PC-3 (cell line): ENCODE measurements around the gene RGS9. TPM values are rescaled to one million over a fixed set of nuclear protein-coding genes. Genes with fewer than 3 reads are reported as not detected.
"Not testable (repeated sequence)": the region's sequence is repeated elsewhere in the genome, so short reads cannot be mapped to it uniquely, and the experiment has no call there.

Experiments
- ATAC-seq: fragments of 200-7000 bp; cut with Tn5 transposase; 2 replicates; pipeline ENCODE4 v1.9.1; 2020; ENCODE audit warnings: mild to moderate bottlenecking, moderate library complexity
- BruUV-seq: library from RNA; stranded (reverse); fragments of 400-500 nt; replicated peaks from 2 replicates; lab custom pipeline; 2021; lab: Mats Ljungman, UMichigan
- CTCF ChIA-PET: fragments of 300-600 bp; sonication (Branson Sonifier 250); formaldehyde crosslinking; loops from one replicate; lab custom pipeline; 2022; ENCODE audit warnings: antibody characterized with exemption; lab: Charles Lee
- POLR2A ChIA-PET: fragments of 300-600 bp; sonication (Branson Sonifier 250); formaldehyde crosslinking; loops from one replicate; lab custom pipeline; 2022; ENCODE audit warnings: antibody characterized with exemption; ENCODE audit not compliant: unreplicated experiment; lab: Charles Lee
- DNase-seq: peaks from one replicate; pipeline ENCODE4 v3.0.0-alpha.2; 2015
- H2AFZ ChIP-seq: fragments of 300-600 bp; sonication (generic); 2 replicates; pipeline ENCODE4 v1.6.0; 2016; ENCODE audit warnings: antibody characterized with exemption, low read length
- H3F3A ChIP-seq: fragments of 300-600 bp; sonication (generic); one replicate; pipeline ENCODE4 v1.6.0; 2017; ENCODE audit warnings: antibody characterized with exemption, low read length, control low read depth, mild to moderate bottlenecking; ENCODE audit not compliant: unreplicated experiment
- H3K27ac ChIP-seq: fragments of 300-600 bp; sonication (generic); 2 replicates; pipeline ENCODE4 v1.5.1; 2016; ENCODE audit warnings: mild to moderate bottlenecking, low read length
- H3K27me3 ChIP-seq: fragments of 300-600 bp; sonication (generic); 2 replicates; pipeline ENCODE4 v1.6.1; 2016; ENCODE audit warnings: low read length, mixed read lengths
- H3K36me3 ChIP-seq: fragments of 300-600 bp; sonication (generic); 2 replicates; pipeline ENCODE4 v1.6.1; 2016; ENCODE audit warnings: low read depth, mixed run types, low read length, mixed read lengths
- H3K4me1 ChIP-seq: fragments of 300-600 bp; sonication (generic); 2 replicates; pipeline ENCODE4 v1.5.1; 2016; ENCODE audit warnings: low read length; ENCODE audit not compliant: insufficient read depth
- H3K4me2 ChIP-seq: fragments of 300-600 bp; sonication (generic); 2 replicates; pipeline ENCODE4 v1.6.0; 2016; ENCODE audit warnings: low read length
- H3K4me3 ChIP-seq: fragments of 300-600 bp; sonication (generic); 2 replicates; pipeline ENCODE4 v1.5.1; 2016; ENCODE audit warnings: mild to moderate bottlenecking, low read length, mixed read lengths
- H3K79me2 ChIP-seq: fragments of 300-600 bp; sonication (generic); 2 replicates; pipeline ENCODE4 v1.6.1; 2017; ENCODE audit warnings: low read length, mixed read lengths
- H3K9ac ChIP-seq: fragments of 300-600 bp; sonication (generic); 2 replicates; pipeline ENCODE4 v1.6.0; 2016; ENCODE audit warnings: mild to moderate bottlenecking, low read length
- H3K9me2 ChIP-seq: fragments of 300-600 bp; sonication (generic); replicated peaks from 2 replicates; pipeline ENCODE4 v1.6.1; 2016; ENCODE audit warnings: mixed run types, low read length, mixed read lengths
- H3K9me3 ChIP-seq: fragments of 300-600 bp; sonication (generic); 2 replicates; pipeline ENCODE4 v1.6.1; 2016; ENCODE audit warnings: low read length, mixed read lengths
- H4K20me1 ChIP-seq: fragments of 300-600 bp; sonication (generic); 2 replicates; pipeline ENCODE4 v1.6.1; 2016; ENCODE audit warnings: low read length, mixed read lengths
- EZH2 ChIP-seq: fragments of 300-600 bp; sonication (generic); IDR thresholded peaks from one replicate; pipeline ENCODE4 v1.6.1; 2017; ENCODE audit warnings: antibody characterized with exemption, mild to moderate bottlenecking, low read length; ENCODE audit not compliant: unreplicated experiment
- EZH2phosphoT487 ChIP-seq: fragments of 300-600 bp; sonication (generic); IDR thresholded peaks from 2 replicates; pipeline ENCODE4 v1.6.1; 2018; ENCODE audit warnings: mild to moderate bottlenecking, antibody characterized with exemption, low read length, borderline replicate concordance
- intact Hi-C: fragments of 100-400 bp; cut with micrococcal nuclease; formaldehyde crosslinking; loops from 2 replicates; pipeline ENCODE4 v1.9.0; 2023
- total RNA-seq: library from RNA; depleted of rRNA; stranded (reverse); fragments of >200 nt; gene quantifications from 2 replicates; pipeline ENCODE4 v1.2.3, GENCODE V29; 2014
- TF ChIP-seq, protein P1 (sequence below): fragments of 300-600 bp; sonication (generic); conservative IDR thresholded peaks from 2 replicates; pipeline ENCODE4 v1.5.1; 2017; ENCODE audit warnings: antibody characterized with exemption, low read depth, mild to moderate bottlenecking, low read length

RGS9 gene
- total RNA-seq, 1 experiment from 2014 or later: 2.7 TPM

DNA sequence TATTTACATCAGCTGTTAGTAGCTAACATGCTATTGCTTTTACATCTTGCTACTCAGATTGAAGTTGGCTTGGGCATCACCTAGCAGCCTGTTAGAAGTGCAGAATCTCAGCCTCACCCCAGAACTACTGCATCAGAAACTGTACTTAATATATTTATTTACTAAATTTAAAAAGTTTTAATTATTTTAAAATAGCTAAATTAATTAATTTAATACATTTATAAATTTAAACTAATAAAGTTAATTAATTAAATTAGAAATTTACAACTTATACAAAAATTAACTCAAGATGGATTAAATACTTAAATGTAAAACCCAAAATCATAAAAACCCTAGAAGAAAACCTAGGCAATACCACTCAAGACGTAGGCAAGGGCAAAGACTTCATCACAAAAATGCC lies 41.7 kb upstream of the RGS9 start:
- CTCF ChIA-PET: no interaction called here
- H4K20me1 ChIP-seq: no peaks in the 10 kb centered on the region
- POLR2A ChIA-PET: interaction anchor here (0.6 kb wide), 1 partner anchor 1052 kb away, joined by 4 read pairs; no protein-coding TSS in a partner anchor
- ATAC-seq: no peak
- peaks cover 32% of the 10 kb centered on the region for H3K4me1 ChIP-seq
- H3K27ac ChIP-seq: no peak overlapping the region
- no peak overlapping the region for H2AFZ ChIP-seq
- no peaks in the 10 kb centered on the region for H3K9me2 ChIP-seq
- intact Hi-C loops: no loop called here
- H3K36me3 ChIP-seq: no peaks in the 10 kb centered on the region
- no peak overlapping the region for H3K9ac ChIP-seq
- TF ChIP-seq EZH2phosphoT487 (no peak), EZH2 (no peak)
- TF ChIP-seq, protein P1, sequence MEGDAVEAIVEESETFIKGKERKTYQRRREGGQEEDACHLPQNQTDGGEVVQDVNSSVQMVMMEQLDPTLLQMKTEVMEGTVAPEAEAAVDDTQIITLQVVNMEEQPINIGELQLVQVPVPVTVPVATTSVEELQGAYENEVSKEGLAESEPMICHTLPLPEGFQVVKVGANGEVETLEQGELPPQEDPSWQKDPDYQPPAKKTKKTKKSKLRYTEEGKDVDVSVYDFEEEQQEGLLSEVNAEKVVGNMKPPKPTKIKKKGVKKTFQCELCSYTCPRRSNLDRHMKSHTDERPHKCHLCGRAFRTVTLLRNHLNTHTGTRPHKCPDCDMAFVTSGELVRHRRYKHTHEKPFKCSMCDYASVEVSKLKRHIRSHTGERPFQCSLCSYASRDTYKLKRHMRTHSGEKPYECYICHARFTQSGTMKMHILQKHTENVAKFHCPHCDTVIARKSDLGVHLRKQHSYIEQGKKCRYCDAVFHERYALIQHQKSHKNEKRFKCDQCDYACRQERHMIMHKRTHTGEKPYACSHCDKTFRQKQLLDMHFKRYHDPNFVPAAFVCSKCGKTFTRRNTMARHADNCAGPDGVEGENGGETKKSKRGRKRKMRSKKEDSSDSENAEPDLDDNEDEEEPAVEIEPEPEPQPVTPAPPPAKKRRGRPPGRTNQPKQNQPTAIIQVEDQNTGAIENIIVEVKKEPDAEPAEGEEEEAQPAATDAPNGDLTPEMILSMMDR: no peak
- no peaks in the 10 kb centered on the region for H3K27me3 ChIP-seq
- H3K9me3 ChIP-seq: no peaks in the 10 kb centered on the region
- no peaks in the 10 kb centered on the region for H3K79me2 ChIP-seq
- DNase-seq: no peak
- no peak overlapping the region for H3K4me2 ChIP-seq
- H3K4me3 ChIP-seq: no peak overlapping the region
- BruUV-seq: no TSS peak
- no peaks in the 10 kb centered on the region for H3F3A ChIP-seq

- POLR2A ChIA-PET, CTCF ChIA-PET, ATAC-seq, H3F3A ChIP-seq, H2AFZ ChIP-seq, H3K27ac ChIP-seq, H3K27me3 ChIP-seq, BruUV-seq, H3K79me2 ChIP-seq, intact Hi-C loops, H3K4me3 ChIP-seq, H3K9me2 ChIP-seq, H3K9ac ChIP-seq, H3K36me3 ChIP-seq, H4K20me1 ChIP-seq, H3K9me3 ChIP-seq, H3K4me2 ChIP-seq, DNase-seq: not testable (repeated sequence)
- H3K4me1 ChIP-seq: peaks cover 38% of the 10 kb centered on the region
Observed at GRCh38 chr17:65096382-65096781, 40.8 kb upstream of the RGS9 start.

- Histone ChIP-seq H3K4me3 (no peak overlapping the region), H3K27ac (no peak overlapping the region), H3K9me2 (no peaks in the 10 kb centered on the region), H3K9me3 (no peaks in the 10 kb centered on the region), H4K20me1 (no peaks in the 10 kb centered on the region), H3K36me3 (no peaks in the 10 kb centered on the region), H3K27me3 (no peaks in the 10 kb centered on the region), H3K4me2 (no peak overlapping the region), H3K79me2 (no peaks in the 10 kb centered on the region), H2AFZ (no peak overlapping the region), H3K9ac (no peak overlapping the region), H3F3A (no peaks in the 10 kb centered on the region), H3K4me1 (peaks cover 31% of the 10 kb centered on the region)
- TF ChIP-seq, protein P1: no peak
- no peak for TF ChIP-seq EZH2
- TF ChIP-seq EZH2phosphoT487: no peak
- ChIA-PET POLR2A (no interaction called here), CTCF (interaction anchor here (0.5 kb wide), 1 partner anchor 447 kb away, joined by 3 read pairs; no protein-coding TSS in a partner anchor)
- no peak for ATAC-seq
- no TSS peak for BruUV-seq
- intact Hi-C loops: no loop called here
- no peak for DNase-seq
Observed at GRCh38 chr17:65097110-65097509, 40.1 kb upstream of the RGS9 start.
